Mesendoderm (in vitro differentiated cells): ENCODE results near the gene MAN1A1.
"Not testable (repeated sequence)": the region's sequence is repeated elsewhere in the genome, so short reads cannot be mapped to it uniquely, and the experiment has no call there.

Experiments used
- DNase-seq: peaks from one replicate; pipeline ENCODE4 v3.0.0; 2013
- H2AK5ac ChIP-seq: 2 replicates; pipeline ENCODE4 v1.6.1; 2013; ENCODE audit warnings: low read length, inconsistent platforms
- H2BK120ac ChIP-seq: 2 replicates; pipeline ENCODE4 v1.6.1; 2013; ENCODE audit warnings: low read depth, mild to moderate bottlenecking, low read length, moderate library complexity, mixed read lengths
- H2BK15ac ChIP-seq: replicated peaks from 2 replicates; pipeline ENCODE4 v1.6.1; 2013; ENCODE audit warnings: low read depth, mild to moderate bottlenecking, moderate library complexity
- H2BK5ac ChIP-seq: 2 replicates; pipeline ENCODE4 v1.6.1; 2013; ENCODE audit warnings: low read length, inconsistent platforms
- H3K18ac ChIP-seq: 2 replicates; pipeline ENCODE4 v1.6.1; 2013; ENCODE audit warnings: mild to moderate bottlenecking, low read length, mixed read lengths
- H3K23ac ChIP-seq: one replicate; pipeline ENCODE4 v1.6.1; 2013; ENCODE audit warnings: low read length
- H3K27ac ChIP-seq: 2 replicates; pipeline ENCODE4 v1.5.1; 2013; ENCODE audit warnings: low read depth, mild to moderate bottlenecking, inconsistent platforms, low read length, moderate library complexity
- H3K27me3 ChIP-seq: 2 replicates; pipeline ENCODE4 v1.6.1; 2013; ENCODE audit warnings: low read length, control low read depth, mild to moderate bottlenecking, inconsistent platforms; ENCODE audit not compliant: insufficient read depth, poor library complexity
- H3K36me3 ChIP-seq: 2 replicates; pipeline ENCODE4 v1.6.1; 2013; ENCODE audit warnings: low read length, inconsistent platforms; ENCODE audit not compliant: control insufficient read depth, insufficient read depth
- H3K4ac ChIP-seq: one replicate; pipeline ENCODE4 v1.6.1; 2013; ENCODE audit warnings: low read depth, mild to moderate bottlenecking, low read length, moderate library complexity
- H3K4me1 ChIP-seq: 2 replicates; pipeline ENCODE4 v1.6.1; 2013; ENCODE audit warnings: low read depth, low read length, inconsistent platforms; ENCODE audit not compliant: control insufficient read depth
- H3K4me2 ChIP-seq: 2 replicates; pipeline ENCODE4 v1.6.1; 2013; ENCODE audit warnings: low read length
- H3K4me3 ChIP-seq: 2 replicates; pipeline ENCODE4 v1.5.1; 2013; ENCODE audit warnings: mild to moderate bottlenecking, low read length
- H3K56ac ChIP-seq: one replicate; pipeline ENCODE4 v1.6.1; 2013; ENCODE audit warnings: low read length
- H3K79me1 ChIP-seq: 2 replicates; pipeline ENCODE4 v1.6.1; 2013; ENCODE audit warnings: low read length, inconsistent platforms
- H3K79me2 ChIP-seq: 2 replicates; pipeline ENCODE4 v1.6.1; 2013; ENCODE audit warnings: mild to moderate bottlenecking, low read length; ENCODE audit not compliant: control insufficient read depth, insufficient read depth
- H3K9ac ChIP-seq: 2 replicates; pipeline ENCODE4 v1.6.1; 2013; ENCODE audit warnings: low read length, inconsistent platforms
- H4K5ac ChIP-seq: one replicate; pipeline ENCODE4 v1.6.1; 2013; ENCODE audit warnings: low read length
- H4K8ac ChIP-seq: one replicate; pipeline ENCODE4 v1.6.1; 2013; ENCODE audit warnings: low read depth, mild to moderate bottlenecking, control low read depth, low read length, moderate library complexity
- WGBS: extraction: QIAGEN DNeasy Blood & Tissue Kit; methylation state at CpG from one replicate; pipeline ENCODE4 v1.1.7; 2013; ENCODE audit warnings: low lambda C conversion rate, missing lambda C conversion rate; ENCODE audit not compliant: insufficient coverage; ENCODE audit errors: extremely low coverage; 5-methylcytosine and 5-hydroxymethylcytosine counted together

Gene MAN1A1

GRCh38 chr6:119169355-119169754 is 180.2 kb downstream of the MAN1A1 start:
- H3K9ac ChIP-seq, H3K56ac ChIP-seq, H2AK5ac ChIP-seq, DNase-seq, H3K4me3 ChIP-seq, H3K4me2 ChIP-seq, H2BK5ac ChIP-seq, H2BK120ac ChIP-seq, H3K23ac ChIP-seq, H4K5ac ChIP-seq, H3K27me3 ChIP-seq, H3K18ac ChIP-seq, H3K36me3 ChIP-seq, H3K27ac ChIP-seq, H2BK15ac ChIP-seq, H3K79me1 ChIP-seq, H4K8ac ChIP-seq, H3K4ac ChIP-seq, H3K79me2 ChIP-seq, H3K4me1 ChIP-seq: not testable (repeated sequence)
- no CpG with 5 or more reads among the region's 2 CpGs for WGBS

GRCh38 chr6:119166024-119166784 is 183.4 kb downstream of the MAN1A1 start:
- no peak for DNase-seq
- no peak overlapping the region for H3K23ac ChIP-seq
- H3K36me3 ChIP-seq: no peaks in the 10 kb centered on the region
- H3K27me3 ChIP-seq: no peaks in the 10 kb centered on the region
- no peak overlapping the region for H3K4me2 ChIP-seq
- no peak overlapping the region for H2BK15ac ChIP-seq
- H3K4ac ChIP-seq: no peak overlapping the region
- WGBS: no CpG with 5 or more reads among the region's 3 CpGs
- H3K4me1 ChIP-seq: no peaks in the 10 kb centered on the region
- H3K9ac ChIP-seq: no peak overlapping the region
- H2BK5ac ChIP-seq: no peak overlapping the region
- H3K27ac ChIP-seq: no peak overlapping the region
- no peak overlapping the region for H4K8ac ChIP-seq
- H3K4me3 ChIP-seq: no peak overlapping the region
- H3K79me1 ChIP-seq: no peaks in the 10 kb centered on the region
- no peak overlapping the region for H4K5ac ChIP-seq
- H3K18ac ChIP-seq: no peak overlapping the region
- H3K56ac ChIP-seq: no peak overlapping the region
- H2AK5ac ChIP-seq: no peak overlapping the region
- H3K79me2 ChIP-seq: no peaks in the 10 kb centered on the region
- no peak overlapping the region for H2BK120ac ChIP-seq

- H3K4me1 ChIP-seq: no peaks in the 10 kb centered on the region
- no peak overlapping the region for H3K23ac ChIP-seq
- WGBS: no CpG with 5 or more reads among the region's 8 CpGs
- no peak overlapping the region for H3K4me3 ChIP-seq
- no peak overlapping the region for H4K5ac ChIP-seq
- H3K4ac ChIP-seq: no peak overlapping the region
- H2BK5ac ChIP-seq: no peak overlapping the region
- no peak overlapping the region for H3K18ac ChIP-seq
- H2BK15ac ChIP-seq: no peak overlapping the region
- no peak overlapping the region for H2BK120ac ChIP-seq
- H3K4me2 ChIP-seq: no peak overlapping the region
- H2AK5ac ChIP-seq: no peak overlapping the region
- H3K9ac ChIP-seq: no peak overlapping the region
- H3K79me1 ChIP-seq: no peaks in the 10 kb centered on the region
- no peaks in the 10 kb centered on the region for H3K79me2 ChIP-seq
- H3K56ac ChIP-seq: no peak overlapping the region
- H3K36me3 ChIP-seq: no peaks in the 10 kb centered on the region
- no peak for DNase-seq
- H3K27ac ChIP-seq: no peak overlapping the region
- no peak overlapping the region for H4K8ac ChIP-seq
- H3K27me3 ChIP-seq: no peaks in the 10 kb centered on the region
Observed at GRCh38 chr6:119163006-119163405, 186.6 kb downstream of the MAN1A1 start.

GRCh38 chr6:119162134-119162775 is 187.3 kb downstream of the MAN1A1 start:
- H3K9ac ChIP-seq: no peak overlapping the region
- no peak overlapping the region for H4K5ac ChIP-seq
- H2BK15ac ChIP-seq: no peak overlapping the region
- H3K27me3 ChIP-seq: no peaks in the 10 kb centered on the region
- H3K4ac ChIP-seq: no peak overlapping the region
- H3K23ac ChIP-seq: no peak overlapping the region
- H2AK5ac ChIP-seq: no peak overlapping the region
- no peak for DNase-seq
- no CpG with 5 or more reads among the region's 2 CpGs for WGBS
- H3K4me3 ChIP-seq: no peak overlapping the region
- no peak overlapping the region for H3K56ac ChIP-seq
- H3K27ac ChIP-seq: no peak overlapping the region
- no peak overlapping the region for H2BK120ac ChIP-seq
- no peak overlapping the region for H4K8ac ChIP-seq
- H3K4me1 ChIP-seq: peaks cover 3% of the 10 kb centered on the region
- H3K36me3 ChIP-seq: no peaks in the 10 kb centered on the region
- no peaks in the 10 kb centered on the region for H3K79me1 ChIP-seq
- no peak overlapping the region for H3K4me2 ChIP-seq
- no peak overlapping the region for H3K18ac ChIP-seq
- H2BK5ac ChIP-seq: no peak overlapping the region
- H3K79me2 ChIP-seq: no peaks in the 10 kb centered on the region

GRCh38 chr6:119161438-119161837 is 188.1 kb downstream of the MAN1A1 start:
- no peaks in the 10 kb centered on the region for H3K79me2 ChIP-seq
- H2BK15ac ChIP-seq: no peak overlapping the region
- H3K4me3 ChIP-seq: no peak overlapping the region

More at GRCh38 chr6:119161438-119161837, 188.1 kb downstream of the MAN1A1 start:
- no peak overlapping the region for H3K23ac ChIP-seq
- no peak overlapping the region for H2BK120ac ChIP-seq
- no peak overlapping the region for H4K8ac ChIP-seq
- H3K56ac ChIP-seq: no peak overlapping the region
- H3K79me1 ChIP-seq: no peaks in the 10 kb centered on the region
- peak; percentile 36 for DNase-seq
- H4K5ac ChIP-seq: no peak overlapping the region
- no CpG with 5 or more reads among the region's 4 CpGs for WGBS
- no peaks in the 10 kb centered on the region for H3K27me3 ChIP-seq
- H3K4ac ChIP-seq: no peak overlapping the region
- H3K4me2 ChIP-seq: no peak overlapping the region
- no peak overlapping the region for H2AK5ac ChIP-seq
- peaks cover 8% of the 10 kb centered on the region for H3K4me1 ChIP-seq
- no peak overlapping the region for H3K9ac ChIP-seq
- no peak overlapping the region for H2BK5ac ChIP-seq
- H3K27ac ChIP-seq: no peak overlapping the region
- no peaks in the 10 kb centered on the region for H3K36me3 ChIP-seq
- H3K18ac ChIP-seq: no peak overlapping the region
